GM12864 (cell line): Measurements from ENCODE around the gene ZNF91.
"Not testable (repeated sequence)": the region's sequence is repeated elsewhere in the genome, so short reads cannot be mapped to it uniquely, and the experiment has no call there.

Experiments used
- DNase-seq: peaks from one replicate; pipeline ENCODE4 v3.0.0-alpha.2; 2011; ENCODE audit warnings: low read depth
- H3K4me3 ChIP-seq: 2 replicates; pipeline ENCODE4 v1.5.1; 2011; ENCODE audit warnings: mild to moderate bottlenecking, low read depth, low read length, control low read depth
- CTCF ChIP-seq: IDR thresholded peaks from 2 replicates; pipeline ENCODE4 v1.5.1; 2011; ENCODE audit warnings: low read depth, mild to moderate bottlenecking, moderate library complexity, low read length, control low read depth, inconsistent platforms; ENCODE audit errors: missing control alignments

The ZNF91 gene

GRCh38 chr19:23351806-23352205, 43.5 kb downstream of the ZNF91 start:
- H3K4me3 ChIP-seq = no peak overlapping the region
- no peak for DNase-seq
- no peak for TF ChIP-seq CTCF

DNA sequence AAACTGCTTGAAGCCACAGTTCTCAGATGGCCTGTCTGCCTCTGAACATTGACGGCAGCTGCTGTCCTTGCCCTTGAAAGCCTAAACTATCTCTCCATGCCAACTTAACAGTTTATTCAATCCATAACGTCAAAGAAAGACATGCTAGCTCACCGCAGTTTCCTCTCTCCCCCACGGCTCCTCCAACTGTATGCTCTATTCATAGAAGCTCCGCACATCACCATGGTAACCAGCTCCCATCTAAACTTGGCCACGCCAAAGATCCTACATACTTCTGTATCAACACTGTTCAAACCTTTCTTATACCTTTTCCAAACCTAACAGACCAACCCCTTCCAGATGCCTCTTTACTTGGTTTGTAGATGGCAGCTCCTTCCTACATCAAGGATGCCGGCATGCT, 48.6 kb downstream of the ZNF91 start:
- DNase-seq = no peak
- no peak overlapping the region for H3K4me3 ChIP-seq
- TF ChIP-seq CTCF = no peak

GRCh38 chr19:23345838-23346237, 49.4 kb downstream of the ZNF91 start:
- no peak overlapping the region for H3K4me3 ChIP-seq
- TF ChIP-seq CTCF = peak; percentile 5
- no peak for DNase-seq

- no peak for DNase-seq
- TF ChIP-seq CTCF = no peak
- H3K4me3 ChIP-seq = no peak overlapping the region
Measured at GRCh38 chr19:23343434-23344010, 51.7 kb downstream of the ZNF91 start.

GRCh38 chr19:23328211-23328610, 67.1 kb downstream of the ZNF91 start:
- TF ChIP-seq CTCF = no peak
- DNase-seq = no peak
- no peak overlapping the region for H3K4me3 ChIP-seq

- DNase-seq = no peak
- TF ChIP-seq CTCF = no peak
- H3K4me3 ChIP-seq = no peak overlapping the region
Measured at GRCh38 chr19:23321953-23322549, 73.2 kb downstream of the ZNF91 start.

GRCh38 chr19:23321403-23321802, 73.9 kb downstream of the ZNF91 start:
- DNase-seq = not testable (repeated sequence)

GRCh38 chr19:23319571-23319970, 75.7 kb downstream of the ZNF91 start:
- H3K4me3 ChIP-seq, DNase-seq: not testable (repeated sequence)

More at GRCh38 chr19:23321403-23321802, 73.9 kb downstream of the ZNF91 start:
- not testable (repeated sequence) for H3K4me3 ChIP-seq

DNA sequence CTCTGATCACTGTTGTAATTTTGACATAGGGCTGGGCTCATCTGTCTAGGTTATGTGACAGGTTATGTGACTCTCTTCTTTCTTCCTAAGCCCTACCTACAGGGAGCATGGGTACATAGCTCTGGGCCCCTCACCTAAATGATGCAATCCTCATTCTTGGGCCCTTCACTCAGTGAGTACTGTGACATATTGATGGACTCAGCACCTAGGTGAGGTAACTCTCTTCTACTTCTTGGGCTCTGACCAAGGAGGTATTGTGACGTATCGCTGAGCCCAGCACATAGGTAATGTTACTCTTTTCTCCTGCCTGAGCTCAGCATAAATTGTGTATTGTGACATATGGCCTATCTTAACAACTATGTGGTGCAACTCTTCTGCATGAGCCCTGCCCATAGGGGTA, 76.3 kb downstream of the ZNF91 start:
- DNase-seq = not testable (repeated sequence)

More for the DNA sequence above, 76.3 kb downstream of the ZNF91 start:
- H3K4me3 ChIP-seq = not testable (repeated sequence)
